Fibroblast of lung (primary cell): Measurements from ENCODE around the gene TAF10. TPM values are rescaled to one million over a fixed set of nuclear protein-coding genes. Genes with fewer than 3 reads are reported as not detected.
A peak's percentile ranks its signal among the peaks of the same experiment; 100 is the strongest.

Experiments
- DNase-seq, 2 donors: peaks; one replicate each; pipeline versions ENCODE4 v3.0.0 to v3.0.0-alpha.2; 2010; ENCODE audit warnings: low read depth in 2 of 2
- H2AFZ ChIP-seq: 2 replicates; pipeline ENCODE4 v1.5.1; 2012; ENCODE audit warnings: low read length, control low read depth, inconsistent platforms
- H3K27ac ChIP-seq: 2 replicates; pipeline ENCODE4 v1.5.1; 2011; ENCODE audit warnings: low read length, control low read depth; ENCODE audit not compliant: insufficient read depth
- H3K27me3 ChIP-seq: 2 replicates; pipeline ENCODE4 v1.5.1; 2011; ENCODE audit warnings: mild to moderate bottlenecking, low read length; ENCODE audit not compliant: control insufficient read depth, insufficient read depth
- H3K36me3 ChIP-seq: 2 replicates; pipeline ENCODE4 v1.5.1; 2011; ENCODE audit warnings: low read length; ENCODE audit not compliant: control insufficient read depth, insufficient read depth
- H3K4me1 ChIP-seq: 2 replicates; pipeline ENCODE4 v1.5.1; 2011; ENCODE audit warnings: low read length; ENCODE audit not compliant: control insufficient read depth, insufficient read depth; ENCODE audit errors: extremely low read depth
- H3K4me2 ChIP-seq: 2 replicates; pipeline ENCODE4 v1.5.1; 2011; ENCODE audit warnings: low read length, control low read depth; ENCODE audit not compliant: insufficient read depth; ENCODE audit errors: extremely low read depth
- H3K4me3 ChIP-seq, 4 experiments: fragments of 200-600 bp in 1 of 4; sonication (generic) in 1 of 4; replicated peaks in 1 of 4; 2 replicates each; pipeline ENCODE4 v1.5.1; 2011 to 2016; ENCODE audit warnings: low read length in 4 of 4, low read depth in 3 of 4, mild to moderate bottlenecking in 3 of 4, control low read depth in 2 of 4, inconsistent platforms in 1 of 4, mixed read lengths in 1 of 4; ENCODE audit not compliant: insufficient read depth in 1 of 4; ENCODE audit errors: control extremely low read depth in 1 of 4
- H3K79me2 ChIP-seq: 2 replicates; pipeline ENCODE4 v1.5.1; 2012; ENCODE audit warnings: mild to moderate bottlenecking, low read length, inconsistent platforms; ENCODE audit not compliant: control insufficient read depth, insufficient read depth
- H3K9ac ChIP-seq: 2 replicates; pipeline ENCODE4 v1.5.1; 2011; ENCODE audit warnings: mild to moderate bottlenecking, low read length, control low read depth; ENCODE audit not compliant: insufficient read depth
- H3K9me3 ChIP-seq: 2 replicates; pipeline ENCODE4 v1.5.1; 2012; ENCODE audit warnings: low read depth, low read length; ENCODE audit not compliant: control insufficient read depth, insufficient read depth
- H4K20me1 ChIP-seq: 2 replicates; pipeline ENCODE4 v1.5.1; 2011; ENCODE audit warnings: low read length; ENCODE audit not compliant: control insufficient read depth, insufficient read depth; ENCODE audit errors: extremely low read depth
- EZH2 ChIP-seq: IDR thresholded peaks from 2 replicates; pipeline ENCODE4 v1.5.1; 2012; ENCODE audit warnings: low read length, control low read depth, mild to moderate bottlenecking; ENCODE audit errors: missing control alignments
- polyA plus RNA-seq, 2 donors: library from polyadenylated mRNA; depleted of rRNA in 1 of 2; stranded (reverse) in 1 of 2; unstranded in 1 of 2; fragments of >200 nt; gene quantifications; 2 replicates each; pipeline ENCODE4 v1.2.1, GENCODE V29; 2011 to 2012; ENCODE audit warnings: missing spikeins in 1 of 2
- total RNA-seq: library from RNA; depleted of rRNA; stranded (reverse); fragments of >200 nt; gene quantifications from 2 replicates; pipeline ENCODE4 v1.2.1, GENCODE V29; 2014
- TF ChIP-seq, protein P1 (sequence below), 2 donors: IDR thresholded peaks in 1 of 2; conservative IDR thresholded peaks in 1 of 2; 1 replicate in 1 of 2; 2 replicates in 1 of 2; pipeline ENCODE4 v1.5.1; 2011 to 2012; ENCODE audit warnings: low read length in 2 of 2, control low read depth in 1 of 2, inconsistent platforms in 1 of 2, low read depth in 1 of 2, mild to moderate bottlenecking in 1 of 2

Gene TAF10
- total and polyA plus RNA-seq, 2 donors (not counting 1 experiment from before 2014, with no cell fraction given), result 77.8 to 142 TPM

GRCh38 chr11:6646576-6646917 is 34.5 kb upstream of the TAF10 start:
- no peaks in the 10 kb centered on the region for H3K9me3 ChIP-seq
- H3K4me3 ChIP-seq, result peak overlapping the region in 2 of 4 experiments; percentile 22 to 38
- H3K27me3 ChIP-seq, result peaks cover 14% of the 10 kb centered on the region
- peak overlapping the region; percentile 21 for H2AFZ ChIP-seq
- DNase-seq, result peak in 1 of 2 donors; percentile 61
- H3K4me1 ChIP-seq, result peaks cover 18% of the 10 kb centered on the region
- TF ChIP-seq, protein P1, sequence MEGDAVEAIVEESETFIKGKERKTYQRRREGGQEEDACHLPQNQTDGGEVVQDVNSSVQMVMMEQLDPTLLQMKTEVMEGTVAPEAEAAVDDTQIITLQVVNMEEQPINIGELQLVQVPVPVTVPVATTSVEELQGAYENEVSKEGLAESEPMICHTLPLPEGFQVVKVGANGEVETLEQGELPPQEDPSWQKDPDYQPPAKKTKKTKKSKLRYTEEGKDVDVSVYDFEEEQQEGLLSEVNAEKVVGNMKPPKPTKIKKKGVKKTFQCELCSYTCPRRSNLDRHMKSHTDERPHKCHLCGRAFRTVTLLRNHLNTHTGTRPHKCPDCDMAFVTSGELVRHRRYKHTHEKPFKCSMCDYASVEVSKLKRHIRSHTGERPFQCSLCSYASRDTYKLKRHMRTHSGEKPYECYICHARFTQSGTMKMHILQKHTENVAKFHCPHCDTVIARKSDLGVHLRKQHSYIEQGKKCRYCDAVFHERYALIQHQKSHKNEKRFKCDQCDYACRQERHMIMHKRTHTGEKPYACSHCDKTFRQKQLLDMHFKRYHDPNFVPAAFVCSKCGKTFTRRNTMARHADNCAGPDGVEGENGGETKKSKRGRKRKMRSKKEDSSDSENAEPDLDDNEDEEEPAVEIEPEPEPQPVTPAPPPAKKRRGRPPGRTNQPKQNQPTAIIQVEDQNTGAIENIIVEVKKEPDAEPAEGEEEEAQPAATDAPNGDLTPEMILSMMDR (conservative IDR thresholded peaks at IDR 0.05 in 1 of 2, IDR thresholded peaks at IDR 0.05 in 1 of 2; ENCODE audit: low read depth in 1 of 2, low read length in 2 of 2), result no peak
- no peak for TF ChIP-seq EZH2
- peak overlapping the region; percentile 98 for H3K4me2 ChIP-seq
- H3K36me3 ChIP-seq, result no peaks in the 10 kb centered on the region
- H4K20me1 ChIP-seq, result no peaks in the 10 kb centered on the region
- H3K9ac ChIP-seq, result peak overlapping the region; percentile 8
- H3K27ac ChIP-seq, result peak overlapping the region; percentile 82
- no peaks in the 10 kb centered on the region for H3K79me2 ChIP-seq

DNA sequence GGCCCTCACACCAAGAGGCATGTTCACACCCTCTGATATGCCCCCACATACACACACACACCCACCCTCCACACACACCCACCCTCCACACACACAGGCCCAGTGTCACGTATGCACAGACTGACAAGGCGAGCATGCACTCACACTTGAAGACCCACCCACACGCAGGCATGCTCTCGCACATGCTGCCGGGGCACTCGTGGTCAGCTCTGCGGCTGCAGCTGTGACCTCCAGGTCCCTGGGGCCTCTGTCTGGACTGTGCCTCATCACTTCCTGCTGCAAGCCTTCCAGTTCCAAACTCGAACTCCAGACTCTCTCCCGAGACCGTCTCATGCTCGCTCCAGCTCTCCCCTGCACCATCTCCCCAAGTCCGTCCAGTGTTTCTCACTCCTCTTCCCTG is 34.1 kb upstream of the TAF10 start:
- no peaks in the 10 kb centered on the region for H4K20me1 ChIP-seq
- peak overlapping the region; percentile 98 for H3K4me2 ChIP-seq
- H3K79me2 ChIP-seq, result no peaks in the 10 kb centered on the region
- no peaks in the 10 kb centered on the region for H3K9me3 ChIP-seq
- H3K27ac ChIP-seq, result peak overlapping the region; percentile 82
- peaks cover 9% of the 10 kb centered on the region for H3K27me3 ChIP-seq
- H3K9ac ChIP-seq, result peak overlapping the region; percentile 8
- peak; percentile 69 to 73 for DNase-seq
- TF ChIP-seq, protein P1 (conservative IDR thresholded peaks at IDR 0.05 in 1 of 2, IDR thresholded peaks at IDR 0.05 in 1 of 2; ENCODE audit: low read depth in 1 of 2, low read length in 2 of 2), result no peak
- TF ChIP-seq EZH2, result no peak
- H3K4me3 ChIP-seq, result peak overlapping the region in 2 of 4 experiments; percentile 22 to 38
- no peaks in the 10 kb centered on the region for H3K36me3 ChIP-seq
- H2AFZ ChIP-seq, result peak overlapping the region; percentile 21
- H3K4me1 ChIP-seq, result peaks cover 18% of the 10 kb centered on the region

DNA sequence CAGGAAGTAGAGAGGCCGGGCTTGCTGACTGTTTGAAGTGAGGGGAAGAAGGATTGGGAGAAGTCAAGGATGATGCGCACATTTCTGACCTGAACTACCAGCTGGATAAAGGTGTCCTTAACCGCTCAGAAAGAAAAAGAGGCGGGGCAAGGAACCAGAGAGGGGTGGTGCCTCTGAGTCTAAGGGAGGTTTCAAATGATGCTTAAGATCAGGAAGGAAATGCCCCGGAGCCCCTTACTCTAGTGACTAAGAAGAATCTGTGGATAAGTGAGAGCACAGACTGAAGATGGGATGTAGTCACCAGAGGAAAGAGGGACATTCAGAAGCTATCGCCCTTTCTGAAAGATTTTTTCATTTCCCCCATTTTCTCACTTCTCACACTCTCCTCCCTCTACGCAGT is 30.9 kb upstream of the TAF10 start:
- no peaks in the 10 kb centered on the region for H3K27me3 ChIP-seq
- H3K27ac ChIP-seq, result no peak overlapping the region
- no peaks in the 10 kb centered on the region for H4K20me1 ChIP-seq
- no peak overlapping the region for H3K4me2 ChIP-seq
- DNase-seq, result no peak
- H3K79me2 ChIP-seq, result no peaks in the 10 kb centered on the region
- H2AFZ ChIP-seq, result no peak overlapping the region
- TF ChIP-seq EZH2, result no peak
- TF ChIP-seq, protein P1 (conservative IDR thresholded peaks at IDR 0.05 in 1 of 2, IDR thresholded peaks at IDR 0.05 in 1 of 2; ENCODE audit: low read depth in 1 of 2, low read length in 2 of 2), result no peak
- H3K36me3 ChIP-seq, result no peaks in the 10 kb centered on the region
- no peaks in the 10 kb centered on the region for H3K9me3 ChIP-seq
- H3K4me3 ChIP-seq, result no peak overlapping the region
- no peak overlapping the region for H3K9ac ChIP-seq
- H3K4me1 ChIP-seq, result peaks cover 23% of the 10 kb centered on the region
